Stimulated activated CD8-positive, alpha-beta memory T cell treated with anti-CD3 and anti-CD28 coated beads, Interleukin-12 subunit alpha, Interleukin-12 subunit beta, amount 100 ng/mL, for 1 hour (primary cell): ENCODE data around the gene SIDT2.

Experiments used
- DNase-seq: peaks from one replicate; pipeline ENCODE4 v3.0.0-alpha.2; 2020; ENCODE audit warnings: low read depth

Gene SIDT2

GRCh38 chr11:117222991-117223740 lies 44.6 kb downstream of the SIDT2 start:
- no peak for DNase-seq

- DNase-seq, result no peak
These were observed 45.5 kb downstream of the SIDT2 start for GRCh38 chr11:117223741-117224689.

- DNase-seq, result no peak
These were observed 47.1 kb downstream of the SIDT2 start for GRCh38 chr11:117225553-117226170.

- peak; percentile 27 for DNase-seq
These were observed 48.1 kb downstream of the SIDT2 start for GRCh38 chr11:117226388-117227385.

- DNase-seq, result no peak
These were observed 49.5 kb downstream of the SIDT2 start for GRCh38 chr11:117228091-117228490.

GRCh38 chr11:117229411-117229810 lies 50.9 kb downstream of the SIDT2 start:
- no peak for DNase-seq

- DNase-seq, result no peak
These were observed 51.4 kb downstream of the SIDT2 start for GRCh38 chr11:117229931-117230285.

- DNase-seq, result no peak
These were observed 51.9 kb downstream of the SIDT2 start for GRCh38 chr11:117230286-117230961.

- DNase-seq, result no peak
These were observed 52.7 kb downstream of the SIDT2 start for GRCh38 chr11:117230999-117231841.

GRCh38 chr11:117231842-117232091 lies 53.2 kb downstream of the SIDT2 start, which contains the start of gene PCSK7:
TSS of gene PCSK7 (minus strand) at chr11:117232073. CDS start at chr11:117229844, 2,229 bp downstream.
- no peak for DNase-seq

- peak; percentile 47 for DNase-seq
These were observed 53.7 kb downstream of the SIDT2 start, which contains the start of gene RNF214 for GRCh38 chr11:117232092-117232878. TSS of gene RNF214 (plus strand) at chr11:117232671. CDS start at chr11:117234273, 1,602 bp downstream.

GRCh38 chr11:117232911-117233409 lies 54.4 kb downstream of the SIDT2 start:
- DNase-seq, result no peak

- no peak for DNase-seq
These were observed 59.7 kb downstream of the SIDT2 start for GRCh38 chr11:117238221-117238620.

GRCh38 chr11:117239295-117239694 lies 60.8 kb downstream of the SIDT2 start:
- DNase-seq, result no peak
